ENCODE results near the gene SORCS1. TPM values are rescaled to one million over a fixed set of nuclear protein-coding genes. Genes with fewer than 3 reads are reported as not detected.

SORCS1 gene
- total RNA-seq, 1 experiment from 2014 or later: not detected

- no peak for DNase-seq (ENCODE audit: low read depth)
Observed at GRCh38 chr10:106542461-106542860, 622.0 kb downstream of the SORCS1 start.

GRCh38 chr10:106540645-106541044 lies 623.9 kb downstream of the SORCS1 start:
- DNase-seq (ENCODE audit: low read depth): no peak

DNA sequence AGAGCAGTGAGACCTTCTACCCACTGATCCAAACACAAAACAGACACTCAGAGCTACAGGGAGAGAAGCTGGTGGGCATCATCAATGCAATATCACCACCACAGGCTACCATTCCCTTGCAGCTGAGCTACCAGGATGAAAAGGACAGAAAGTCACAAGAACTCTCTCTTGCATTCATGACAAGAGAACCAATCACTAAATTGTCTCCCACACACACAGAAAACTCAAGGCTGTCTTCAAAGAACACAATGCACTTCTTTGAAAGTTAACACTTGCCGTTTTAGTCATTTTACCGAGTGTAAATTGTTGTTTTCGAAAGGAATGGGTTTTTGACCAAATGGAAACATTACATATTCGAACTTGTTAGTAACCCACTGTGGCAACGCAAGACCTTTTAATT lies 626.6 kb downstream of the SORCS1 start:
- no peak for DNase-seq (ENCODE audit: low read depth)

DNA sequence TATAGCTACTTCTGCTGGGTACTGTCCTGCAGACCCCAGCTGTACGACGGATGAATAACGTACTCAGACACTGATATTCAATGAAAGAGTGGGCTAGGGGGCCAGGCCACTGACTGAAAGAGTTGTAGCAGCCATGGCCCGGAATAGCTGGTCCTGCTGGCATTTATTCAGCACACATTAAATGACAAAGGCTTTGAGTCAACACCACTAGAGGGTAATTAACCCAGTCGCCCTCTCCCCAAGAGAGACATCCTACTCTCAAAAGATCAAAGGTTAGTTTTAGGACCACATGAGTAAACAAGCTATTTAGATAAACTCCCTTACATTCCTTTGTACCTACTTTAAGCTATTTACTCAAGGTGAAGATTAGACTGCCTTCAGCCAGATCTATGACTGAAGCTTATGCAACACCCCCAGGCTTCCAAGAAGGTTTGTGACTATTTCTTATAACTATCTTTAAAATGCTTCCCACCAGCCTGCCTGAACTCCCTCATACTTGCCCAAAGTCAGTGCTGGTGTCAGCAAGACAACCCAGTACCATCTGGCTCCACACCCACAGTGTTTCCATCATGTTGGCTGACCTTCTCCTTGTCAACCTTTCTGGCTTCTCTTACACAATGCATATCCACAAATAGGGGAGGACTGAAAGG lies 629.1 kb downstream of the SORCS1 start:
- DNase-seq (ENCODE audit: low read depth): no peak

DNA sequence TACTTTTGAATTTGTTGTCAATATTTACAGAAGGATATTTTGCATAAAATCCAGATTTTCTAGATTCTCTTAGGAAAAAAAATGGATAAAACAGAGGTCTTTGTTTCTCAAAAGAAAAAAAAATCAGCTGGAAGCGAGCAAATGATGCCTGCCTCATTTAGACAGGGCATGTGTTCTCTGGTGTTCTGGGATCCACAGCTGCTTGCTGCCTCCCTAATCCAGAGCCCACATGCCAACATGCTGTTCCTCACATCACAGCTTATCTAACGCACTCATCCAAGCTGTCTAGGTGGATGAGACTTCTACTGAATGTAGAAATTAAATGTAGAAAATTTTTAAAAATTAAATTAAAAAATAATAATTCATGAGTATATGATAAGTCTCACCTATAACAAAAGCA lies 630.1 kb downstream of the SORCS1 start:
- no peak for DNase-seq (ENCODE audit: low read depth)

DNA sequence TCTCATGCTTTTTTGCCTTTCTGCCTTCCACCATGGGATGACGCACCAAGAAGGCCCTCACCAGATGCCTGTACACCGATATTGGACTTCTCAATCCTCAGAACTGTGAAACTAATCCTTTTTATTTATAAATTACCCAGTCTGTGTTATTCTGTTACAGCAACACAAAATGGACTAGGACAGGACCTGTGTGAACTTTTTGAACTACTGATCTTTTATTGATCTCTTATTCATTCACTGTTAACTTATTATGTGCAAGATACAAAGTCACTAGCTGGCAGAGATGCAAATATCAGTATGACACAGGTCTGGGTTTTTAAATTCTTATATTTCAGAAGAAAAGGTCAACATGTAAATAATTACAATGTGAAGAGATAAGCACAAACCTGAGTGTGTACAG lies 635.8 kb downstream of the SORCS1 start:
- no peak for DNase-seq (ENCODE audit: low read depth)

DNA sequence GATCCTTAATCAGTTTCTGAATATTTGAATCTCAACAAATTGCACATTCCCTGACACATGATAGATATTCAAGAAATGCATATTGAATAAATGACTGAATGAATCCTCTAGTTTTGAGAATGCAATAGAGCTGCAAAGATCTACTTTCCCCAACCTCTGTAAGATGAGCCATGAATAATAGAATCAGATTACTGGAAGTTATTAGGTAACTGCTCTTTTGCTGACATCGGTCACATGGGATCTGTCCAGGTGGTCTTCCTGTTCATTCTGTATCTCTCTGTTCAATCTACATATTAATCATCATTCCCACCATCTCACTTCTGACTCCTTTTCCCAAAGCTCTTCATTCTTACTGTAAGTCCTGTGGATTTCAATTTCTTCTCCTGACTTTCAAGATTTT lies 638.7 kb downstream of the SORCS1 start:
- DNase-seq (ENCODE audit: low read depth): no peak
